Measurements from ENCODE around the gene CRYL1.

CRYL1 gene

DNA sequence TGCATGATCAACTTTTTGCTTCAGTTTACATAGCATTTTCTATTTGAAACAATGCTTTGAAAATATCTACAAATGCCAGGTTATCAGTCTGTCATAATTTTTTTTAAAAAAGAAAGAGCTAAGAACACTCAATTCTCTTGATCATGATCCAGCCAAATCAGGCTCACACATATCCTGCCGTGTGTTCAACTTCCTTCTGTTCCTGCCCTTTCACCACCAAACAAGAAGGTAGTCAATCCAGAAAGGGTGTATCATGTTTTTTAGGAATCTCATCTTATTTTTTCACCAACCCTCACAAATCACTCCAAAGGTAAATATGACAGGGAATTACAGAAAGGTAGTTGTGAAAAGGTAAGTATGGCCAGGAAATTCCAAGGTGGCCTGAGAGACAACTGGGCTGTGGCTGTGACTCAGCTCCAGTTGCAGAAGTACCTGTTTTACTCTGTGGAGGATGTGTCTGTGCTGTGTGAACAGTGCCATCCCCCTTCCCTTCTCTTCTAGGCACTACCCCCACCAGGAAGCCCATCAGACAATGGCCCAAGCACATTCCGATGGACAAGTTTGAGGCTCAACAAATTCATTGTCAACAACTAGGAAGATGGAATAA is 154.7 kb downstream of the CRYL1 start:
- no peak for DNase-seq (ENCODE audit: low spot score)

DNA sequence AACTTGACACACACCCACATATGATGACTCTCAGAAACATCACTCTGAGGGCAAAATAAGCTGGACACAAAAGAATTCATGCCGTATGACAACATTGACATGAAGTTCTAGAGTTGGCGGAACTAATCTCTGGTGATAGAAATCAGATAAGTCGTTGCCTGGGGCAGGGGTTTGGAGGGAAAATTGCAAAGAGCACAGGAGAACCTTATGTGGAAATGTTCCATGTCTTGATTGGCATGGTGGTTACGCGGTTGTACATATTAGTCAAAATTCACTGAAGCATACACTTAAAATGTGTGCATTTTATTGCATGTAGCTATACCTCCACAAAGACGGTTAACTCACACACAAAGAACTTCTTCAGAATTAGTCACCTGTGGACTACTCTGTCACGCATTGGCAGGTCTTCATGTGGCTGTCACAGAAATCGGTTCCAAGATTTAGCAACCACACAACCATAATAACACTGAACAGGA is 155.7 kb downstream of the CRYL1 start:
- DNase-seq (ENCODE audit: low spot score), result no peak

DNA sequence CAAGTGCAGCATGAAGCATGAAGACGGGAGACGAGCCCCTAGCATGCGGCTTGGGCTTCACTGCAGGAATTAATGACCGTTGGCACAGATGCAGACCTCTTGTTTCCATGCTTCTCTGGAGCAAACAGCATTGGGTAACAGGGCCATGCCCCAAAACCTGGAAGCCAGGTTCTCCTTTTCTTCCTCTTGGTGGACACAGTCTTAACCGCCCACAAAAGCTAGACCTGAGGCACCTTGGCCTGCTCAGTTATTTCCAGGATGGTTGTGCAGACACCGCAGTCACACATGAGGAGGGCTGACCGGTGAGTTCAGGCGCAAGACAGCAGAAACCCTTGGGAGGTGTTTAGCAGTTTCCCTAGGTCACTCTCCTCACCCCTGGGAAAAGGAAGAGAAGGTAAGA is 159.6 kb downstream of the CRYL1 start:
- DNase-seq (ENCODE audit: low spot score), result no peak

DNA sequence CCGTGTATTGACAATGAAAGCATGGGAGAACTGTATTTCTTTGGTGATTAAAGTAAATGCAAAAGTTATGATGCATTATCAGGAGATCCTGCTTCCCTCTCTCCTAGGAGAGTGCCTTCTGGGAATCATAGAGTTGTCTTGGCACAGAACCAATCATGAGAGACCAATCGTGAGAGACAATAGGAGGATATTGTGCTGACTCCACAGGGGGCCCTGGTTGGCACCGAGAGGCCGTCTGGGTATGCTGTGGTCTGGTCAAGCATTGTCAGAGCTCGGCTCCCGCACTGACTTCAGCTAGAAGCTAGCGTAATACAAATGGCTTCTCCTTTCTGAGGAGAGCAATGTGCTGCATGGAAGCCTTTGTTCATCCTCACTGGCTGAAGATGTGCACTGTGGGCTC is 162.1 kb downstream of the CRYL1 start:
- DNase-seq (ENCODE audit: low spot score), result no peak

DNA sequence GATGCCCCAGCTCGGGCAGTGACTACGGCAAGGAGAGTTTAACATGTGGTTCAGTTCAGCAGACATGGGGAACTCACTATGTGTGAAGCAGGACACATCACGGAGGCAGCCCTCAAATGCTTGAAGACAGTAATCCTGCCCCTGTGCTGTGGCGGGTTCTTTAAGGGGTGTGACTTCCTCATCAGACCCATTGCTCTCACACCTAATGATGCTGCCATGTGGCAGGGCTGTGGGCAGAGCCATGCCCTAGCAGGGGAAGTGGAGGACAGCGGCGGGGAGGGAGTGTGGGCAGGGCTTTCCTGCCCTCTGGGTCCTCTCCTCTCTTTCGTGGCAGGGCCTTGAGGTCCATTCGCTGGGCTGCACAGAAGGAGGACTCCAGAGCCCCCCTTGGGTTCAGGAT is 162.5 kb downstream of the CRYL1 start:
- no peak for DNase-seq (ENCODE audit: low spot score)

DNA sequence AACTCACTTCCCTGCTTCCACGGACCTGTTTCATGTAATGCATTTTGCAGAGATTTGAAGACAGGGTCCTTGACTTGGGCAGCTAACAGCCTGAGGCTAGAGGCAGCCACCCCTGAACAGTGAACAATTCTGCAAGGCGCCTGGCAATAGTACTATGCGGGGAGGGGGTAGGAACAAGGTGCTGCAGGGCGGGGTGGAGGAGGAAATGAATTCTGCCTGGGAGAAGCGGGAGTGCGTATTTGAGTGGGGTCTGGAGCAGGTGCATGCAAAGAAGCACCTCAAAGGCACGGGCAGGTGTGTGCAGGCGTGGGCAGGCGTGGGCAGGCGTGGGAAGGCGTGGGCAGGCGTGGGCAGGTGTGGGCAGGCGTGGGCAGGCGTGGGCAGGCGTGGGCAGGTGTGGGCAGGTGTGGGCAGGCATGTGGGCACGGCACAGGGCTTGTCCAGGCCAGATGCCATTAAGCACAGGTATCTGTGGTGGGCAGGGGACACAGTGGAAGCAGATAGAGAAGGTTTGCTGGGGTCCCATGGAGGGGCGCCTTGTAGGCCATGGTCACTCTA is 163.1 kb downstream of the CRYL1 start:
- no peak for DNase-seq (ENCODE audit: low spot score)

DNA sequence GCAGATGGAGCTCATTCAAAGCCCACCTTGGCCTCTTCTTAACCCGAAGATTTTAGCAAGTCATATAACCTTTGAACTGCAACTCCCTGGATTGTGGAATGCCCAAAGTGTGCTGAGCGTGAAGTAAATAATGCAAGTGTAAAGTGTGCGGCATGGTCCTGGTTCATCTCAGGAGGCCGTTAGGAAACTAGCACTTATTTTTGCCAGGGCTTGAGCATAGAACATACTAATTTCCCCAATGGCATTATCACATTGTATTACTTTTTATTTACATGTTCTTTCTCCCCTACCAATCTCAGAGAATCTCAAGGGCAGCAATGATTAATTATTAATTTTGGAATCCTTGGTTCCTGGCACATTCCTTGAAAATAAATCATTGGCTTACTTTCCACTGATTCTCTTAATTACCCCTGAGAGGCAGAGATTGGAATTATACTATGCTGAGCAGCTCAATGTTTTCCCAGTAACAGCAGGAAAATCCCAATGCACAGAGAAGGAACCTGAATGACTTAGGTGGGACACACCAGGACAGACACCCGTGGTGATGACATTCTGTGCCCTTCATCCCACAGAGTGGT is 164.7 kb downstream of the CRYL1 start:
- DNase-seq (ENCODE audit: low spot score), result no peak

DNA sequence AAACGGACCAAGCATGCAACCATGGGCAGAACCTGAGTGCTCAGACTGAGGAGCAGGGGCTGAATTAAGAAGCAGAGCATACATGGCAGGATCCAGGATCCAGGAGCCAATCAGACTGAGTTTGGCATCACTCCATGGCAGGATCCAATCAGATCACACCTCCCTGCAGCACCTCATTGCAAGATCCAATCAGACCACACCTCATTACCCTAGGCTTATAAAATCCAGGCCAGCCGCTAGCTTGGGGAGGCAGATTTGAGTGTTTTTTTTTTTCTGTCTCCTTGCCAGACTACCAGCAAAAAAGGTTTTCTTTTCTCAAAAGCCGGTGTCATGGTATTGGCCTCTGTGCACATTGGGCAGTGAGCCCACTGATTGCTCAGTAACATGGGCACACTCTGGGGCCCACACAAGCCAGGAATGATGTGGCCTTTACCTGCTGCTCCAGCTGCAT is 165.6 kb downstream of the CRYL1 start:
- no peak for DNase-seq (ENCODE audit: low spot score)

DNA sequence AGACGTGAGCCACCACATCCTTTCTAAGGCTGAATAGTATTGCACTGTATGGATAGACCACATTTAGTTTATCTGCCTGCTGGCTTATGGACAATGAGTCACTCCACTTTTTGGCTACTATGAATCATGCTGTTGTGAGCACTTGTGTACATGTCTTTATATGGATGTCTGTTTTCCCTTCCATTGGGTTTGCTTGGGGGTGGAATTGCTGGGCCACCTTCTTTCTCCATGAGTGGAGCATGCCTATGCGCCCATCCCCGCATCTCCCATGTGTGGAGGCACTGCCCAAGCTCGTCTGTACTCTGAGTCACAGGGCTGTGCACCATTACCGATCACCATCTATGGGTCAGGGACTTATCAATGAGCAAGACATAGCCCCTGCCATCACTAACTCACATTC is 166.3 kb downstream of the CRYL1 start:
- no peak for DNase-seq (ENCODE audit: low spot score)

DNA sequence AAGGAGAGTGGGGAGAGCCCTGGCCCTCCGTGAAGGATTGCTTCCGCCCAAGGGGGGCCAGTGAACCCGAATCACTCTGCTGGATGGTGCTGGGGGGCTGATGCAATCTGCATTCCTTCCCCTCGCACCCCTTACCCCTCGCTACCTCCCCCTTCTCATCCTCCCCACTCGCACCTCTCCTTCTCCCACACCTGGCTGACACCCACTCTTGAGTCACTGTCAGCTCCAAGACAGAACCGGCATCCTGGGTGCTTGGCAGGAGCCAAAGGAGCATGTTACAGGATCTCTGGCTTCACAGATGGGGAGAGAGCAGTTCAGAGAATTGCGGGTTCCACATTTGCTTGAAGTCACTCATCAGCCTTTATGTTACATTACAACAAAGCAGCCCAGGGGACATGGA is 167.6 kb downstream of the CRYL1 start:
- no peak for DNase-seq (ENCODE audit: low spot score)

DNA sequence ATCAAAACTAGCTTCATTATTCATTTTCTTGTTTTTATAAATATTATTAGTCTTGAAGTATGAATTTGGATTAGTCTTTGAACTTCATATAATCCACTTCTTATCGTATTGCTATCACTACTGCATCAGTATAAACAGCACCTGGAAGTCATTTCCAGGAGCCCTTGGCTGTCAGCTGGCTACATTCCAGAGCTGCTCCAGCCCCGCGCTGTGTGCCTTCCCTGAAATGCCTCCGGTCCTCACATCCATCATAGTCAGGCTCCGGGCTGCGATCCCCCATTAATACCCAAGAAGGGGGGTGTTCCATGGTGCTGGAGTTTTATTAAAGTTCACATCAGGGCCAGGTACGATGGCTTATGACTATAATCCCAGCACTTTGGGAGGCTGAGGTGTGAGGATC is 169.2 kb downstream of the CRYL1 start:
- no peak for DNase-seq (ENCODE audit: low spot score)

DNA sequence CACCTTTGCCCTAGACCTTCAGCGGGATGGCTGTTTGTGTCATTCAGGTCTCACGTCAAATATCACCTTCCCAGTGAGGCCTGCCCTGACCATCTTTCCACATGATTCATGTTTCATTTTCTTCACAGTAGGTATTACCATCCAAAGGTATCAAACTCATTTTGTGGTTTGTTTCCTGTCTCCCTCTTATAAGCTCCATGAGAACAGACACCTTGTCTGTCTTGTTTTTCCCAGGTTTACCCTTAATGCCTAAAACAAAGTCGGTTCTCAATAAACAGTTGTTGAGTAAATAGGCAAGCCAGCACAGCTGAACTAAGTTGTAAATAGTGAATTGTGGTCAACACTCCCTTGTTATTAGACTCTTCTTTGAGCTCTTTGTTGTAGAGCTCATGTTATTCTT is 170.9 kb downstream of the CRYL1 start:
- no peak for DNase-seq (ENCODE audit: low spot score)

DNA sequence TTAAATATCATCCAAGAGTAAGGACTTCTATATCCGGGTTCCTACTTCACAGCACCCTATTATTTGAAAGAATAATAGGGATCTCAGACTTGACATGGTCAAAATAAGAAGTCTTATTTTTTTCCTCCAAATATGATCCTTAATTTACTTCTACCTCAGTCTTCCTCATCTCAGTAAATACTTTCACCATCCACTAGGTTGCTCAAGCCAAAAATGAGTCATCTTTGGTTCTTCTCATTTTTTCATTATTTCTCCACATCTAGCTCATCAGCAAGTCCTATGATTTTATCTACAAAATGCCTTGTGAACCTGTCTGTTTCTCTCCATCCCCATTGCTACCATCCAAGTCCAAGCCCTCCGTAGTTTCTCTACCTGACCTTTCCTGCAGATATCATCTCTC is 171.7 kb downstream of the CRYL1 start:
- DNase-seq (ENCODE audit: low spot score), result no peak

All from CD4-positive, alpha-beta T cell treated with Interleukin-2 at 100 ng/mL for 4 hours (primary cell).